Endothelial cell (in vitro differentiated cells): Measurements from ENCODE around the gene SOX6. TPM values are rescaled to one million over a fixed set of nuclear protein-coding genes. Genes with fewer than 3 reads are reported as not detected.

Experiments used
- DNase-seq: peaks from one replicate; pipeline ENCODE4 v3.0.0; 2021; ENCODE audit warnings: low spot score
- H3K27ac Mint-ChIP-seq: one replicate; pipeline ENCODE4 v1.8.0; 2021; ENCODE audit warnings: mixed read lengths, inconsistent platforms; ENCODE audit not compliant: unreplicated experiment
- H3K27me3 Mint-ChIP-seq: one replicate; pipeline ENCODE4 v1.8.0; 2021; ENCODE audit warnings: mild to moderate bottlenecking, moderate library complexity, mixed read lengths, inconsistent platforms; ENCODE audit not compliant: unreplicated experiment
- H3K36me3 Mint-ChIP-seq: one replicate; pipeline ENCODE4 v1.8.0; 2021; ENCODE audit warnings: mild to moderate bottlenecking, low read depth, mixed read lengths, inconsistent platforms; ENCODE audit not compliant: unreplicated experiment
- H3K4me1 Mint-ChIP-seq: one replicate; pipeline ENCODE4 v1.8.0; 2021; ENCODE audit warnings: mild to moderate bottlenecking, mixed read lengths, inconsistent platforms; ENCODE audit not compliant: unreplicated experiment
- H3K4me3 Mint-ChIP-seq: one replicate; pipeline ENCODE4 v1.8.0; 2021; ENCODE audit warnings: mild to moderate bottlenecking, mixed read lengths, inconsistent platforms; ENCODE audit not compliant: unreplicated experiment
- H3K9me3 Mint-ChIP-seq: one replicate; pipeline ENCODE4 v1.8.0; 2021; ENCODE audit warnings: mixed read lengths, inconsistent platforms; ENCODE audit not compliant: unreplicated experiment
- total RNA-seq: library from RNA; stranded (reverse); fragmentation: NEBNext Ultra II Directional; extraction: Animal tissue kit (Norgen Biotek cat#: 25700); gene quantifications from one replicate; pipeline ENCODE4 v1.2.1, GENCODE V29; 2021; ENCODE audit not compliant: unreplicated experiment
- TF ChIP-seq, protein P1 (sequence below): fragments of 200-600 bp; sonication (generic); IDR thresholded peaks from one replicate; pipeline ENCODE4 v1.5.0; 2021; ENCODE audit warnings: antibody characterized with exemption; ENCODE audit not compliant: unreplicated experiment

SOX6 gene
- total RNA-seq, 1 donor from 2014 or later: 21.0 TPM

DNA sequence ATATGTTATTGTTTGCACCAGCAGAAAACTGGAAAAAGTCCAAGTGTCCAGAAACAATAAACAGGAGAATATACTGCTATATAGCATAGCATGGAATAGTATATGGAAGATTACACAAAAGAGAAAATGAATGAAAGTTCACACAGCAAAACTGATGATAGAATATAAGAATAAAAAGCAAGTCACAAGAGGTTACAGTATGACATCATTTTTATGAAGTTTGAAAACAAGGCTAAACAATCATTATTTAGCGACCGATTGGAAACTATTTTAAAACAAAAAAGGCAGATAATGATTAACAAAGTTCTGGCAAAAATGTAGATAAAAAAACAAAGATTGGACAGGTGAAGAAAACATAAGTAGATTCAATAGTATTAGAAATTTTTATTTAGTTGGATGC is 47.1 kb downstream of the SOX6 start:
- H3K4me3 Mint-ChIP-seq: no peak overlapping the region
- no peaks in the 10 kb centered on the region for H3K27me3 Mint-ChIP-seq
- H3K9me3 Mint-ChIP-seq: no peaks in the 10 kb centered on the region
- DNase-seq: no peak
- no peak overlapping the region for H3K27ac Mint-ChIP-seq
- H3K4me1 Mint-ChIP-seq: peaks cover 17% of the 10 kb centered on the region
- H3K36me3 Mint-ChIP-seq: no peaks in the 10 kb centered on the region
- TF ChIP-seq, protein P1, sequence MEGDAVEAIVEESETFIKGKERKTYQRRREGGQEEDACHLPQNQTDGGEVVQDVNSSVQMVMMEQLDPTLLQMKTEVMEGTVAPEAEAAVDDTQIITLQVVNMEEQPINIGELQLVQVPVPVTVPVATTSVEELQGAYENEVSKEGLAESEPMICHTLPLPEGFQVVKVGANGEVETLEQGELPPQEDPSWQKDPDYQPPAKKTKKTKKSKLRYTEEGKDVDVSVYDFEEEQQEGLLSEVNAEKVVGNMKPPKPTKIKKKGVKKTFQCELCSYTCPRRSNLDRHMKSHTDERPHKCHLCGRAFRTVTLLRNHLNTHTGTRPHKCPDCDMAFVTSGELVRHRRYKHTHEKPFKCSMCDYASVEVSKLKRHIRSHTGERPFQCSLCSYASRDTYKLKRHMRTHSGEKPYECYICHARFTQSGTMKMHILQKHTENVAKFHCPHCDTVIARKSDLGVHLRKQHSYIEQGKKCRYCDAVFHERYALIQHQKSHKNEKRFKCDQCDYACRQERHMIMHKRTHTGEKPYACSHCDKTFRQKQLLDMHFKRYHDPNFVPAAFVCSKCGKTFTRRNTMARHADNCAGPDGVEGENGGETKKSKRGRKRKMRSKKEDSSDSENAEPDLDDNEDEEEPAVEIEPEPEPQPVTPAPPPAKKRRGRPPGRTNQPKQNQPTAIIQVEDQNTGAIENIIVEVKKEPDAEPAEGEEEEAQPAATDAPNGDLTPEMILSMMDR: no peak

GRCh38 chr11:16301462-16301861 is 54.9 kb downstream of the SOX6 start:
- no peaks in the 10 kb centered on the region for H3K36me3 Mint-ChIP-seq
- H3K27ac Mint-ChIP-seq: no peak overlapping the region
- H3K4me1 Mint-ChIP-seq: peaks cover 3% of the 10 kb centered on the region
- H3K9me3 Mint-ChIP-seq: no peaks in the 10 kb centered on the region
- peaks cover 2% of the 10 kb centered on the region for H3K27me3 Mint-ChIP-seq
- TF ChIP-seq, protein P1: no peak
- no peak for DNase-seq
- no peak overlapping the region for H3K4me3 Mint-ChIP-seq

- no peak overlapping the region for H3K27ac Mint-ChIP-seq
- no peaks in the 10 kb centered on the region for H3K9me3 Mint-ChIP-seq
- no peak for DNase-seq
- no peaks in the 10 kb centered on the region for H3K36me3 Mint-ChIP-seq
- H3K4me1 Mint-ChIP-seq: peaks cover 9% of the 10 kb centered on the region
- TF ChIP-seq, protein P1: no peak
- H3K4me3 Mint-ChIP-seq: no peak overlapping the region
- peaks cover 2% of the 10 kb centered on the region for H3K27me3 Mint-ChIP-seq
These were observed 56.2 kb downstream of the SOX6 start for GRCh38 chr11:16299884-16300782.

DNA sequence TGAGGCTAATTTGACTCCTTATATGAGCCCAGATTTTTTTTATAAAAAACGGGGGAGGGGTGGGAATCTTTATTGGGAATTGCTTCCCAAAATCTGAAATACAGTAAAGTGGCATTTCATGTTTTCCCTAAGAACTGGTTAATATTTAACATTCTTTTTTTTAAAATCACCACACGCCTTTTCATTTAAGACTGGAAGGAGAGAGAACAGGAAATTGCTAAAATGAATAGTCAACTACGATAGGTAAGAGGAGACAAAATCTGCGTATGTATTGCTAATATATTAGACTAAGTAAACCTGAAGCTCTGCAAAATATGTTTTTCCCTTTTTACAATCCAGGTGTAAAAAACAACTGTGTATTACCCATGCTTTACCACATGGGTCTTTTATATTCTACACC is 57.0 kb downstream of the SOX6 start:
- DNase-seq: no peak
- H3K27me3 Mint-ChIP-seq: peaks cover 2% of the 10 kb centered on the region
- H3K36me3 Mint-ChIP-seq: no peaks in the 10 kb centered on the region
- no peak overlapping the region for H3K27ac Mint-ChIP-seq
- H3K9me3 Mint-ChIP-seq: no peaks in the 10 kb centered on the region
- peaks cover 9% of the 10 kb centered on the region for H3K4me1 Mint-ChIP-seq
- TF ChIP-seq, protein P1: no peak
- H3K4me3 Mint-ChIP-seq: no peak overlapping the region

DNA sequence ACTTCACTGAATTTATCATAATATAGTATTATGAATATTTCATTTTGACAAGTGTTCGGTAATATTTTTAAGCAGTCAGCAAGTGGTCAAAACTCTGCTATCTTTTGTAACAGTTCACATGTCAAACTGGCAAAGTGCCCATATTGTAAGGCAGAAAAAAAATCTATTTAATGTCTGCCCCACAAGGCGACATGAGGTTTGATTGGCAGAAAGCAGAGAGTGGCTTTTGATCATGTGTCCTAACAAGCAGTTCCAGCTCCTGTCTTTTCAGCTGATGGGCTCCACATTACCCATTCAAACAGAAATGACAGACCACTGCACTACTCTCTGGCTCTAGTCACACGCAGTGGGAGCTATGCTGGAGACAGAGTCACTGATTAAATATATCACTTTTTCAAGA is 59.0 kb downstream of the SOX6 start:
- Mint-ChIP-seq H3K4me1 (peaks cover 9% of the 10 kb centered on the region), H3K27me3 (peaks cover 2% of the 10 kb centered on the region), H3K9me3 (no peaks in the 10 kb centered on the region), H3K36me3 (no peaks in the 10 kb centered on the region), H3K27ac (no peak overlapping the region), H3K4me3 (no peak overlapping the region)
- TF ChIP-seq, protein P1: no peak
- DNase-seq: no peak
